WERI-Rb-1 (cell line): ENCODE results near the gene WNK2.

Experiments used
- DNase-seq: peaks from one replicate; pipeline ENCODE4 v3.0.0-alpha.2; 2020
- H3K27ac ChIP-seq: fragments of 250-450 bp; sonication (Bioruptor Pico); 2 replicates; pipeline ENCODE4 v1.5.1; 2020; ENCODE audit warnings: mild to moderate bottlenecking, moderate library complexity
- H3K27me3 ChIP-seq: fragments of 250-450 bp; sonication (Bioruptor Pico); 2 replicates; pipeline ENCODE4 v1.5.1; 2021; ENCODE audit warnings: mild to moderate bottlenecking, low read depth, moderate library complexity; ENCODE audit not compliant: insufficient read depth, severe bottlenecking
- H3K36me3 ChIP-seq: fragments of 250-450 bp; sonication (Bioruptor Pico); 2 replicates; pipeline ENCODE4 v1.5.1; 2020; ENCODE audit warnings: mild to moderate bottlenecking, moderate library complexity
- H3K4me3 ChIP-seq: 2 replicates; pipeline ENCODE4 v1.5.1; 2011; ENCODE audit warnings: low read depth, mild to moderate bottlenecking, control low read depth, low read length
- H3K9me3 ChIP-seq: fragments of 250-450 bp; sonication (Bioruptor Pico); 2 replicates; pipeline ENCODE4 v1.5.1; 2021; ENCODE audit warnings: mild to moderate bottlenecking, moderate library complexity; ENCODE audit not compliant: severe bottlenecking
- CTCF ChIP-seq: IDR thresholded peaks from 2 replicates; pipeline ENCODE4 v1.5.1; 2011; ENCODE audit warnings: low read depth, mild to moderate bottlenecking, control low read depth, inconsistent platforms, low read length

The WNK2 gene

GRCh38 chr9:93317495-93318094 is 133.7 kb downstream of the WNK2 start:
- H3K9me3 ChIP-seq: no peaks in the 10 kb centered on the region
- no peak for TF ChIP-seq CTCF
- DNase-seq: no peak

GRCh38 chr9:93318480-93318879 is 134.5 kb downstream of the WNK2 start:
- no peak for DNase-seq
- Histone ChIP-seq H3K4me3 (no peak overlapping the region), H3K27me3 (no peaks in the 10 kb centered on the region), H3K36me3 (no peaks in the 10 kb centered on the region; the same call in 1 of the 2 replicates), H3K9me3 (no peaks in the 10 kb centered on the region), H3K27ac (no peak overlapping the region)
- no peak for TF ChIP-seq CTCF

More at GRCh38 chr9:93317495-93318094, 133.7 kb downstream of the WNK2 start:
- H3K27ac ChIP-seq: no peak overlapping the region
- H3K27me3 ChIP-seq: no peaks in the 10 kb centered on the region
- no peak overlapping the region for H3K4me3 ChIP-seq
- no peaks in the 10 kb centered on the region; the same call in 1 of the 2 replicates for H3K36me3 ChIP-seq

GRCh38 chr9:93319301-93319991 is 135.5 kb downstream of the WNK2 start:
- no peak overlapping the region for H3K4me3 ChIP-seq
- H3K36me3 ChIP-seq: no peaks in the 10 kb centered on the region; the same call in 1 of the 2 replicates
- no peak overlapping the region for H3K27ac ChIP-seq
- TF ChIP-seq CTCF: no peak
- DNase-seq: no peak
- no peaks in the 10 kb centered on the region for H3K9me3 ChIP-seq
- no peaks in the 10 kb centered on the region for H3K27me3 ChIP-seq

- DNase-seq: no peak
- Histone ChIP-seq H3K36me3 (no peaks in the 10 kb centered on the region; the same call in 1 of the 2 replicates), H3K27me3 (no peaks in the 10 kb centered on the region), H3K4me3 (no peak overlapping the region), H3K9me3 (no peaks in the 10 kb centered on the region), H3K27ac (no peak overlapping the region)
- TF ChIP-seq CTCF: no peak
Observed at GRCh38 chr9:93319992-93320500, 136.1 kb downstream of the WNK2 start.

- DNase-seq: no peak
- Histone ChIP-seq H3K27me3 (no peaks in the 10 kb centered on the region), H3K36me3 (no peaks in the 10 kb centered on the region; the same call in 1 of the 2 replicates), H3K27ac (no peak overlapping the region), H3K9me3 (no peaks in the 10 kb centered on the region), H3K4me3 (no peak overlapping the region)
- TF ChIP-seq CTCF: no peak
Observed at GRCh38 chr9:93320591-93321219, 136.8 kb downstream of the WNK2 start.
